ENCODE results near the gene METTL17.

The METTL17 gene

GRCh38 chr14:21043387-21043973 lies 53.7 kb downstream of the METTL17 start:
- no peak for DNase-seq (ENCODE audit: low read depth)

GRCh38 chr14:21043974-21044618 lies 54.3 kb downstream of the METTL17 start:
- DNase-seq (ENCODE audit: low read depth): no peak

Measured in activated T-cell treated with anti-CD3 and anti-CD28 coated beads for 1 hour (primary cell).